ENCODE measurements around the gene ZC2HC1C.

The ZC2HC1C gene

DNA sequence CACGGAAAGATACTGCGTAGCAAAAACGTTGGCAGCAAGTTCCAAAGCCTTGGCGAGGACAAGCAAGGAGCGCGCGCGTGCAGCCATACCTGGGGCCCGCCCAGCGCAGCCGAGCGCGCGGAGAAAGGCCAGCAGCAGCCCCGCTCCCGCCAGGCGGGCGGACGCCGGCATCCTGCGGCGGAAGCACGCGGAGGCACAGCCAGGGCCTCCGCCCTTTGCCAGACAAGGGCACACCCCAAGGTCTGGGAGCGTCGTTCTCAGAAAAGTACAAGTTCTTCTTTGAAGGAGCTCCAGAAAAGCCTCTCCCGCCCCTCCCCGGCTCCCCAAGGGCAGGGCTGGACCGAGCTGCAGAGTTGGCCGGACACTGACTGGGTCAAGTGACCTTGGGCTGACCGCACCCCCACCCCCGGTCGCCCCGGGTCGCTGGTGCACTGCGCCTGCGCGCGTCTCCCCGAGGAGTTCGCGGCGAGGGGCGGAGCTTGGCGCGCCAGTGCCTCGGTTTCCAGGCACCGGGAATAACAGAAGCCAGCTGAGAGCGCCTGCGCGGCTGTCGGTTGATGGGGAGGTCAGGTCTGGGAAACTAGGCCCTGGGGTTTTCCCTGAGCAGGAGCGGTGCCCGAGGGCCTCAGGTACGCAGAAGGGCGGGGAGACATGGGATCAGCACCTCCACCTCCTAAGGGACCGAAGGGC lies at the start of gene ZC2HC1C:
Gene ZC2HC1C, plus strand, starts transcription at position 521 of the 690 bp plus-strand sequence. CDS start 933 bp downstream, outside the sequence.
- peak; percentile 36 for DNase-seq (ENCODE audit: low read depth, low spot score)

- DNase-seq (ENCODE audit: low read depth, low spot score) = no peak
Observed at GRCh38 chr14:75022655-75023054, 46.8 kb upstream of the ZC2HC1C start.

- no peak for DNase-seq (ENCODE audit: low read depth, low spot score)
Observed at GRCh38 chr14:75023108-75023507, 46.3 kb upstream of the ZC2HC1C start.

- DNase-seq (ENCODE audit: low read depth, low spot score) = no peak
Observed at GRCh38 chr14:75025082-75025481, 44.4 kb upstream of the ZC2HC1C start.

GRCh38 chr14:75025876-75026275 lies 43.6 kb upstream of the ZC2HC1C start:
- DNase-seq (ENCODE audit: low read depth, low spot score) = no peak

- DNase-seq (ENCODE audit: low read depth, low spot score) = no peak
Observed at GRCh38 chr14:75030147-75030546, 39.3 kb upstream of the ZC2HC1C start.

DNA sequence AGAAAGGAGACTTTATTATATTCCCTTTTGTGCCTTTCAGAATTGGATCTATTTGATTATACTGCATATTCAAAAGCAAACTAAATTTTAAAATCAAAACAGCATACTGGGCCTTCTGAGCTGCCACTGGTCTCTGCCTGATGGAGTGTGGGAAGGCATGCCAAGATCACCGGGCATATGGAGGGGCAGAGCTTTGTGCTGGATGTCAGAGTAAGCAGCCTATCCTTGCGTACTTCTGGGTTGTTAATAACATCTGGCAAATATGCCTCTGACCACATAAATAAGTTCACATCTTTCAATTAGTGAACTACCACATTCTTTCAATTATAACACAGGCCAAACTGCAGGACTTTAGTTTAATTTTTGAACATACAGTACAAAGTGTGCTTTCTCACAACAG lies 36.5 kb upstream of the ZC2HC1C start:
- DNase-seq (ENCODE audit: low read depth, low spot score) = no peak

DNA sequence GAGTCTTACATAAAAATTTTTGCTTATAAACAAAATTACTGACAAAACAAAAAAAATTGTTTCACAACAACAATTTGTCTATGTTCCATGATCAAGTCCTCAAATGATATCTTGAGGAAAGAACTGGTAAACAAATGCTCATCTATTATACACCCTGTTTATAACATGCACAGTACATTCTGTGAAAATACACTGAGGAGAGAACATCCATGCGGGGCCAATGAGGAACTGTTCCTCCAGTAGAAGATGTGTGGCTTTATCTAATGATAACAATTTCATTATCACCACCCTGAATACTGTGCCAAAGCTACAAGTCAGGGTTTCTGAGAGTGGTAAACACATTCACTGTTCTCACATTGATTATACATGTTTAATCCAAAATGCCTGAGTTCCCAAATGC lies 28.9 kb upstream of the ZC2HC1C start:
- DNase-seq (ENCODE audit: low read depth, low spot score) = no peak

- DNase-seq (ENCODE audit: low read depth, low spot score) = no peak
Observed at GRCh38 chr14:75040959-75041358, 28.5 kb upstream of the ZC2HC1C start.

GRCh38 chr14:75041613-75042012 lies 27.8 kb upstream of the ZC2HC1C start:
- no peak for DNase-seq (ENCODE audit: low read depth, low spot score)

DNA sequence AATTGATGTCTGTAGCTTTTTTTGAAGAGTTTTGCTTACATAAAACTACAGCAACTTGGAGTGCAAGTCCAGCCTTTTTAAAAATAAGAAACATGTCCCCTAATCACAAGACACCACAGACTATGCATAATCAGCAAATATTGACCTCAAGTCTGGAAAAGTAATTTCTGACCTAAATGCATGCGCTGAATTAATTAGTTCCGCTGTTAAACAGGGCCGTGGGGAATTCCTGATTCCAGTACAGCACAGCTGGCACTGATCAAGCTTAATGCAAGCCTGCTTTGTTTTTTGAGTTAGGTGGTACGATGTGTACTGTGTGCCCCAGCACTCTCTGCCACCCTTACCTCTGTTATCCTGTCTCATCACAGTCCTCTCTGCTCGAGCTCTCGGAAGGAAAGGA lies 27.4 kb upstream of the ZC2HC1C start:
- no peak for DNase-seq (ENCODE audit: low read depth, low spot score)

DNA sequence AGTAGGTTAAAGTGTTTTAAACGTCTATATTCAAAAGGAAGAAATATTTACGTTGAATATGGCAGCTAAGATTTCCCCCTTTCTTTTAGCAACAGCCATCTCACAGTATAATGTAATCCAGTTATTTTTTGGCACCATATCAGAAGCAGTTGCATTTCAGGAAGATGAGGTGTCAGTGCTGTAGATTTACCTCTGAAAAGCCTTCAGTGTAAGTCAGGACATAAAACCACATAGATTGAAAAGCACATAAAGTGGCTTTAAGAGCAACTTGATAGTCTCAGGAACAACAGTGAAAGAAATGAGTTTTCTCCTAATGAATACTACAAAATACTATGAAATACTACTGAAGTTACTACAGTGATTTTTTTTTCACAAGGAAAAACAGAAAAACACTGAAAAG lies 25.1 kb upstream of the ZC2HC1C start:
- no peak for DNase-seq (ENCODE audit: low read depth, low spot score)

- DNase-seq (ENCODE audit: low read depth, low spot score) = no peak
Observed at GRCh38 chr14:75044752-75045151, 24.7 kb upstream of the ZC2HC1C start.

DNA sequence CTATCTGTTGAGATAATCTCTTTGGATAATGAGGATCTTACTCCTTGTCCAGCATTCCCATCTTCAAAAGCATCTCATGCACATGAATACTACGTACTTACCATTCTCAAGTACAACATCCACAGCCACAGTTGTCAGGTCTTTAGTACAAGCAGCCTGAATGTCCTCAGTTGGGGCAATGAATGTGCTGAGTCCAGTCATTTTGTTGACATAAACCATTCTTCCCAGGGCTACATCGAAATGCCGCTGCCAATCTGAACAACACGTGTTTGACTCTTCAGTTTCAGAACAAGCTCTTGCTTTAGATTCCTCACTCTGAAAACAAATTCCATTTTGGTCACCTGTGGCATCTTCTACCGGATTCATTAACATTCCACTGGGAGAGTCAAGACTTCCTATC lies 23.2 kb upstream of the ZC2HC1C start:
- no peak for DNase-seq (ENCODE audit: low read depth, low spot score)

DNA sequence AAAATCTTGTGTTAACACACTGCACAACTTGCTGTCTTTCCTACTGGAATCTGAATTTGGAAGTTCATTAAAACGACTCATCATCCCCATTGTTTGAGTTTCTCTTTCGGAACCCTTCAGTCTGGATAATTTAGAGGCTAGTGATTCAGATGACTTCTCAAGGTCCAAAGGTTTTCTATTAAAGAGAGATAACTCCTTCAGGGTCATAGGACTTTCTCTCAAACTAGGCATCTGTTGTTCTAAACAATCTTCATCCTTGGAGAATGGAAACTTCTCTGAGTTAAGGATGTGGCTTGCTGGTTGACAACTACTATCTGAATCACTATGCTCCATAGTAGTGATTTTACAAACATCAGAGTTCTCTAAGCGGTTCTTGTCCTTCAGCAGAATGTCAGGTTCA lies 22.5 kb upstream of the ZC2HC1C start:
- DNase-seq (ENCODE audit: low read depth, low spot score) = no peak

- DNase-seq (ENCODE audit: low read depth, low spot score) = no peak
Observed at GRCh38 chr14:75047506-75047905, 21.9 kb upstream of the ZC2HC1C start.

DNA sequence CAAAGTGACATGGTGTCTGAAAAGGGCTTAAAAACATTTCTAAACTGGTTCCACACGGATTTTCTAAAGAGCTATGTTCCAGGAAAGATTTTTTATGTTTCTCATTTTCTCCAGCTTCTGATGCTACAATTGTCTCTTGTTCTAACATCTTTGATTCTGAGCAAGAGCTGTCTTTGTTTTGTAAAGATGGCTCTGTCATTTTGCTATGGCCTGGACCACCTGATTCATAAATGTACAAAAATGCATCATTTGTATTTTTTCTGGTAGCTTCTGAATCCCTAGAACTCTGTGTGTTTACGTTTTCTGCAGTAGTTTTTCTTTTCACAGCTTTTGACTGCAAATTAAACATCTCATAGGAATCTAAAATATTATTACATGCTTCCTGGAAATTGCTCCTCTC lies 21.3 kb upstream of the ZC2HC1C start:
- no peak for DNase-seq (ENCODE audit: low read depth, low spot score)

- DNase-seq (ENCODE audit: low read depth, low spot score) = no peak
Observed at GRCh38 chr14:75049136-75049535, 20.3 kb upstream of the ZC2HC1C start.

DNA sequence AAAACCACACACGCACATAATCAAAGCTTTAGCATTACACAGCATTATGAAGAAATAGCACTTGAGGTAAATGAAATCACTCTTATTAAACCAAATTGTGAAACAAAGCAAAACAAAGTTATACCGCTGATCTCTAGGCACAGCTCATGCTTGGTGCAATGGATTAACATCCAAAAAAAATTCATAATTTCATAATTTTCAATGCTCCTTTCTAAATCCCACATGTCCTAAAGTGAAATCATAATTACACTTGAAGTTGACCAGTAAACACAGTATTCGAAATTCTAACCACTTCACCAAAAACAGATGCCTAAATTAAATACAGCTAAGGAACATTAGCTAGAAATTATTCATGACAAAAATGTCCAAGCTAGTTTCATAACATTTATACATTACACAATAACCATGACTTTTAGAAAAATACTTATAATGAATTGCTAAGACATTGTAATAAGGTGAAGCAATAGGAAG lies 19.7 kb upstream of the ZC2HC1C start:
- DNase-seq (ENCODE audit: low read depth, low spot score) = no peak

DNA sequence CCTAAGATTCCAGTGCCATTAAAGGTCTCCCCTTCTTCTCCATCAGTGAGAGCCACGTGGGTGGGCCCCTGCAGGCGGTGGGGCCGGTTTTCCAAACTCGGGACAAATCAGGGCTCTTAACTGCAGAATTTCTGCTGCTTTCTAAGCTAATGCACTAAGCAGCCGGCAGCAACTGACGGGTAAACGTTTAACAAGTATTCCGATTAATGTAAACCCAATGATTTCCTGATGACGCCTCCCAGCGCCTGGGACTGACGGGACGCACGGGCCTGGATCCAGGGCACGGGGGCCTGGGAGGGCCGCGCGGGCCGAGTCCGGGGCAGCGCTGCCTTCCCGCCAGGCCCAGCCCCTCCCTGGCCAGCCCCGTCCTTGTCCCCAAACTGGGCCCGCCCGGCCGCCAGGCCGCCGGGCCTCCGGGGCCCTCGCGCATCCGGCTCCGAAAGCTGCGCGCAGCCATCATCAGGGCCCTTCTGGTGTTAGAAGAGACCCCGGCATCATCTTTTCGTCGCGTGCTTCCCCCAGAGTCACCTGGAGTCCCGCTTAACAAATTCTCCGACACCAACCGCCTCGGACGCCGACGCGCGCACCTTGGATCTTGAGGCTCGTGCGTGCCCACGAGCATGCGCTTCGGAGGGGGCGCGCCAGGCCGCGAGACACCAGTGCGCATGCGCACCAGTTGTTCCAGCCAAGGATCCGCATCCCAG lies 18.4 kb upstream of the ZC2HC1C start, which contains the start of gene MLH3:
Gene MLH3, minus strand, starts transcription at position 616 of the 704 bp plus-strand sequence. CDS start 1,812 bp downstream, outside the sequence.
- DNase-seq (ENCODE audit: low read depth, low spot score) = peak; percentile 50

DNA sequence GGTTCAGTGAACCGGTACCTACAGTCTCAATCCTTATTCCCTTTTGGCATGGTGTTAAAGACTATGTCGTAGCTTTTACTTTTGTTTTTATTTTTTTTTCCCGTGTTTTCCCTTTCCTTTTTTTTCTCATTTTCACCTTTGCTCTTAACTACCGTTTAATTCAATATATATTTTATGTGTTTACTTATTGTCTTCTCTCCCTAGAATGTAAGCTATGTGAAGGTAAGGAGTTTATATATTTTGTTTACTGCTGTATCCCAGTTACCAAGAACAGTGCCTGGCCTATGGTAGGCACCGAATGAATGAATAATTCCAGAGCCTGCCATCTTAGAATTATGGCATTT lies 17.9 kb upstream of the ZC2HC1C start:
- DNase-seq (ENCODE audit: low read depth, low spot score) = no peak

DNA sequence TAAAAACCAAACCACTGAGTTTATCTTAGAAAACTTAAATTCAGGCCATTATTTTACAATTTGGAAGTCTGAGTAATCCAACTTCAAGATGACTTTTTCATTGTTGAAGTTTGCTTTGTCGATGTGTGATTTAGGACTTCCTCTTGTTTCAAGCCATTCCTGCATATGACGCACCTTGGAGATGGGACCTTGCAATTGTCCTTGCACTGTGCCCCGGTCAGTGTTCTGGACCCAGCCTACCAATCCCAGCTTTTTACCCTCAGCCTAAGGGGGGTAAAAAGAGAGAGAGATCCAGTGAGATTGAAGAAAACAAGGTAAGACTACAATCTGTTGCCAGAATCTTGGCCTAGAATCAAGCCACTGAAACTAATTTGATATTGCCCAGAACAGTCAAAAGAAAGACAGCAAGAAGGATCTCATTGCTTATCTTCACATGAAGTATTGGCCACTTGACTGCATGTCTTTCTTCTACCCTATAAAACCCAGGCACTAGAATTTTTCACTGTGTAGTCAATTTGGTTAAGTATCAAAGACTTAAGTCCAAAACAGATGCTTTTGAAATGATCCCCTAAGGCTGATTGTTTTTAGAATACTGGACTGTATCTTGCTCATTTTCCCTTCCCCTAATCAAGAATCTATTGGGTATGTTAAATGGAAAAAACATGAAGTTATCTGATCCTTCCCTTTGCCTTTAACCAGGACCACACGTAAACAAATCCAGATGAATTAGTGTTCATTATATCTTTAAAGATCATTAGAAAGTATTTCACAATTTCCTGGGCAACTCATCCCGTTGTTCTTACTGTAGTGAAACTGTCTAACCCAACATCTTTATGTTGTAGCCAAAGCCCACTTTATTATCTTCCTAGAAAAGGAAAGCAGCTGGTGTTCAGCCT lies 15.8 kb upstream of the ZC2HC1C start:
- DNase-seq (ENCODE audit: low read depth, low spot score) = no peak
